ENCODE results near the gene ZFR.
"Not testable (repeated sequence)": the region's sequence is repeated elsewhere in the genome, so short reads cannot be mapped to it uniquely, and the experiment has no call there.

ZFR gene

GRCh38 chr5:32435383-32435782 is 9.2 kb downstream of the ZFR start:
- Histone ChIP-seq H3K4me1 (ENCODE audit: insufficient read depth, low read length) (no peaks in the 10 kb centered on the region; the same call in none of the 2 replicates), H3K9me3 (ENCODE audit: insufficient read depth, low read length, severe bottlenecking) (no peaks in the 10 kb centered on the region), H3K27ac (ENCODE audit: low read length) (no peak overlapping the region), H3K4me2 (ENCODE audit: insufficient read depth, low read length) (no peak overlapping the region), H3K9ac (ENCODE audit: low read depth, low read length) (no peak overlapping the region), H3K4me3 (ENCODE audit: low read depth in 1 of 2, low read length in 2 of 2) (no peak overlapping the region), H3K36me3 (ENCODE audit: insufficient read depth, low read length) (peaks cover 28% of the 10 kb centered on the region), H2AFZ (ENCODE audit: low read depth, low read length) (no peak overlapping the region), H3K79me2 (ENCODE audit: insufficient read depth, low read length) (peaks cover 100% of the 10 kb centered on the region), H3K27me3 (ENCODE audit: insufficient read depth, low read length, poor library complexity) (no peaks in the 10 kb centered on the region), H4K20me1 (ENCODE audit: insufficient read depth, low read length) (peaks cover 69% of the 10 kb centered on the region)
- no peak for ATAC-seq (ENCODE audit: insufficient read depth, low read depth)
- no peak for DNase-seq
- TF ChIP-seq CTCF (IDR thresholded peaks at IDR 0.05; ENCODE audit: borderline replicate concordance, extremely low read depth, low read length, poor library complexity, severe bottlenecking) (no peak), EZH2 (IDR thresholded peaks at IDR 0.05; ENCODE audit: borderline replicate concordance, low read depth, low read length, severe bottlenecking) (no peak)

GRCh38 chr5:32434221-32434620 is 10.3 kb downstream of the ZFR start:
- H3K4me3 ChIP-seq (ENCODE audit: low read depth in 1 of 2, low read length in 2 of 2): no peak overlapping the region
- peaks cover 28% of the 10 kb centered on the region for H3K36me3 ChIP-seq (ENCODE audit: insufficient read depth, low read length)
- no peak overlapping the region for H3K9ac ChIP-seq (ENCODE audit: low read depth, low read length)
- no peak for DNase-seq
- H3K4me2 ChIP-seq (ENCODE audit: insufficient read depth, low read length): no peak overlapping the region
- H3K27ac ChIP-seq (ENCODE audit: low read length): no peak overlapping the region
- TF ChIP-seq EZH2 (IDR thresholded peaks at IDR 0.05; ENCODE audit: borderline replicate concordance, low read depth, low read length, severe bottlenecking) (no peak), CTCF (IDR thresholded peaks at IDR 0.05; ENCODE audit: borderline replicate concordance, extremely low read depth, low read length, poor library complexity, severe bottlenecking) (no peak)
- no peaks in the 10 kb centered on the region for H3K27me3 ChIP-seq (ENCODE audit: insufficient read depth, low read length, poor library complexity)
- peaks cover 65% of the 10 kb centered on the region; the same call in 1 of the 2 replicates for H4K20me1 ChIP-seq (ENCODE audit: insufficient read depth, low read length)
- H3K9me3 ChIP-seq (ENCODE audit: insufficient read depth, low read length, severe bottlenecking): no peaks in the 10 kb centered on the region
- H2AFZ ChIP-seq (ENCODE audit: low read depth, low read length): no peak overlapping the region
- ATAC-seq (ENCODE audit: insufficient read depth, low read depth): no peak
- H3K4me1 ChIP-seq (ENCODE audit: insufficient read depth, low read length): no peaks in the 10 kb centered on the region
- peaks cover 100% of the 10 kb centered on the region for H3K79me2 ChIP-seq (ENCODE audit: insufficient read depth, low read length)

- Histone ChIP-seq H3K36me3 (ENCODE audit: insufficient read depth, low read length) (peaks cover 38% of the 10 kb centered on the region), H2AFZ (ENCODE audit: low read depth, low read length) (no peak overlapping the region), H3K27ac (ENCODE audit: low read length) (no peak overlapping the region), H3K79me2 (ENCODE audit: insufficient read depth, low read length) (peaks cover 99% of the 10 kb centered on the region), H3K9ac (ENCODE audit: low read depth, low read length) (no peak overlapping the region), H3K9me3 (ENCODE audit: insufficient read depth, low read length, severe bottlenecking) (peaks cover 8% of the 10 kb centered on the region), H3K4me2 (ENCODE audit: insufficient read depth, low read length) (no peak overlapping the region), H3K4me1 (ENCODE audit: insufficient read depth, low read length) (no peaks in the 10 kb centered on the region), H3K27me3 (ENCODE audit: insufficient read depth, low read length, poor library complexity) (no peaks in the 10 kb centered on the region), H3K4me3 (ENCODE audit: low read depth in 1 of 2, low read length in 2 of 2) (no peak overlapping the region), H4K20me1 (ENCODE audit: insufficient read depth, low read length) (peaks cover 64% of the 10 kb centered on the region; the same call in 1 of the 2 replicates)
- TF ChIP-seq EZH2 (IDR thresholded peaks at IDR 0.05; ENCODE audit: borderline replicate concordance, low read depth, low read length, severe bottlenecking): no peak
- no peak for TF ChIP-seq CTCF (IDR thresholded peaks at IDR 0.05; ENCODE audit: borderline replicate concordance, extremely low read depth, low read length, poor library complexity, severe bottlenecking)
- DNase-seq (no peak), ATAC-seq (ENCODE audit: insufficient read depth, low read depth) (no peak)
Observed at GRCh38 chr5:32432633-32433032, 11.9 kb downstream of the ZFR start.

GRCh38 chr5:32430825-32431224 is 13.7 kb downstream of the ZFR start:
- not testable (repeated sequence) for ATAC-seq (ENCODE audit: insufficient read depth, low read depth); H3K27me3 ChIP-seq (ENCODE audit: insufficient read depth, low read length, poor library complexity); H3K9ac ChIP-seq (ENCODE audit: low read depth, low read length); H3K4me3 ChIP-seq (ENCODE audit: low read depth in 1 of 2, low read length in 2 of 2); H2AFZ ChIP-seq (ENCODE audit: low read depth, low read length); H3K27ac ChIP-seq (ENCODE audit: low read length); H3K4me2 ChIP-seq (ENCODE audit: insufficient read depth, low read length); H3K4me1 ChIP-seq (ENCODE audit: insufficient read depth, low read length); DNase-seq
- Histone ChIP-seq H3K36me3 (ENCODE audit: insufficient read depth, low read length) (peaks cover 53% of the 10 kb centered on the region), H3K79me2 (ENCODE audit: insufficient read depth, low read length) (peaks cover 99% of the 10 kb centered on the region), H4K20me1 (ENCODE audit: insufficient read depth, low read length) (peaks cover 62% of the 10 kb centered on the region), H3K9me3 (ENCODE audit: insufficient read depth, low read length, severe bottlenecking) (peaks cover 21% of the 10 kb centered on the region)
